K562 (cell line): ENCODE measurements around the gene TMEM86B. TPM values are rescaled to one million over a fixed set of nuclear protein-coding genes. Genes with fewer than 3 reads are reported as not detected.

Source experiments
- CHD1 ChIP-seq: fragments of 200-600 bp; sonication (generic); IDR thresholded peaks from one replicate; pipeline ENCODE4 v1.6.1; 2012; ENCODE audit warnings: mild to moderate bottlenecking, moderate library complexity, low read length, inconsistent platforms
- LARP7 ChIP-seq: fragments of 450-650 bp; IDR thresholded peaks from 2 replicates; pipeline ENCODE4 v1.6.1; 2016
- MIER1 ChIP-seq: fragments of 450-650 bp; IDR thresholded peaks from 2 replicates; pipeline ENCODE4 v1.6.1; 2016; ENCODE audit warnings: antibody characterized with exemption, mild to moderate bottlenecking, low read depth
- MXI1 ChIP-seq: IDR thresholded peaks from 2 replicates; pipeline ENCODE4 v1.6.1; 2011; ENCODE audit warnings: low read depth, mild to moderate bottlenecking, improper control_type of control experiment, low read length
- NFIC ChIP-seq: fragments of 450-650 bp; IDR thresholded peaks from 2 replicates; pipeline ENCODE4 v1.6.1; 2017; ENCODE audit warnings: mild to moderate bottlenecking, inconsistent platforms
- SETDB1 ChIP-seq: IDR thresholded peaks from one replicate; pipeline ENCODE4 v1.6.1; 2012; ENCODE audit warnings: low read length, control low read depth, inconsistent platforms
- SP2 ChIP-seq: IDR thresholded peaks from 2 replicates; pipeline ENCODE4 v1.6.1; 2011; ENCODE audit warnings: mild to moderate bottlenecking, low read depth, low read length, moderate library complexity; ENCODE audit not compliant: poor library complexity, severe bottlenecking; ENCODE audit errors: extremely low read depth
- XRCC5 ChIP-seq: fragments of 200-400 bp; formaldehyde crosslinking; IDR thresholded peaks from 2 replicates; pipeline ENCODE4 v1.6.1; 2017; ENCODE audit warnings: low read depth, mild to moderate bottlenecking, low read length
- ZNF57 ChIP-seq: fragments of 450-650 bp; formaldehyde crosslinking; IDR thresholded peaks from 2 replicates; pipeline ENCODE4 v1.4.0; 2020; ENCODE audit warnings: mild to moderate bottlenecking, moderate library complexity
- polyA plus RNA-seq, 8 experiments: library from polyadenylated mRNA; depleted of rRNA in 4 of 8; stranded (reverse) in 5 of 8; unstranded in 3 of 8; fragments of >200 nt; fragmentation: Nextera tagmentation in 2 of 8; fragmentation: Illumina TruSeq in 1 of 8; extraction: Ambion mirVana in 2 of 8; extraction: Trizol in 1 of 8; gene quantifications; 2 replicates each; pipeline versions ENCODE4 v1.2.1 to v1.2.3, GENCODE V29; 2011 to 2014; ENCODE audit warnings: inconsistent platforms in 1 of 8, missing spikeins in 1 of 8
- total RNA-seq, 7 experiments: library from RNA; depleted of rRNA in 6 of 7; stranded (reverse); fragments of >200 nt in 6 of 7; fragmentation: Illumina TruSeq in 2 of 7; extraction: Trizol in 2 of 7; gene quantifications; 2 replicates each; pipeline versions ENCODE4 v1.2.1 to v1.2.3, GENCODE V29; 2011 to 2021; ENCODE audit warnings: low replicate concordance in 1 of 7
- TF ChIP-seq, protein P1 (sequence below): fragments of 450-650 bp; IDR thresholded peaks from 2 replicates; pipeline ENCODE4 v1.6.1; 2017; ENCODE audit warnings: antibody characterized with exemption, mild to moderate bottlenecking
- TF ChIP-seq, protein P2 (sequence below): sonication (generic); formaldehyde crosslinking; IDR thresholded peaks from 2 replicates; pipeline ENCODE4 v1.9.0; 2022; ENCODE audit warnings: mild to moderate bottlenecking, missing genetic modification reagents
- TF ChIP-seq, protein P3 (sequence below), 2 experiments: fragments of 450-650 bp in 1 of 2; sonication (generic) in 1 of 2; formaldehyde crosslinking; conservative IDR thresholded peaks; 2 replicates each; pipeline versions ENCODE4 v1.4.0 to v1.8.1; 2020 to 2022; ENCODE audit warnings: mild to moderate bottlenecking in 1 of 2, missing genetic modification reagents in 1 of 2
- TF ChIP-seq, protein P4 (sequence below), 2 experiments: fragments of 450-650 bp; formaldehyde crosslinking in 1 of 2; IDR thresholded peaks; 2 replicates each; pipeline versions ENCODE4 v1.4.0 to v1.6.1; 2014 to 2020; ENCODE audit warnings: mild to moderate bottlenecking in 2 of 2, borderline replicate concordance in 1 of 2, low read depth in 1 of 2

Gene TMEM86B
- total and polyA plus RNA-seq, 9 of the 15 experiments (the other 6 are each of a cell fraction or from before 2014, with no cell fraction given) = 0.28 to 7.9 (median 2.1) TPM

DNA sequence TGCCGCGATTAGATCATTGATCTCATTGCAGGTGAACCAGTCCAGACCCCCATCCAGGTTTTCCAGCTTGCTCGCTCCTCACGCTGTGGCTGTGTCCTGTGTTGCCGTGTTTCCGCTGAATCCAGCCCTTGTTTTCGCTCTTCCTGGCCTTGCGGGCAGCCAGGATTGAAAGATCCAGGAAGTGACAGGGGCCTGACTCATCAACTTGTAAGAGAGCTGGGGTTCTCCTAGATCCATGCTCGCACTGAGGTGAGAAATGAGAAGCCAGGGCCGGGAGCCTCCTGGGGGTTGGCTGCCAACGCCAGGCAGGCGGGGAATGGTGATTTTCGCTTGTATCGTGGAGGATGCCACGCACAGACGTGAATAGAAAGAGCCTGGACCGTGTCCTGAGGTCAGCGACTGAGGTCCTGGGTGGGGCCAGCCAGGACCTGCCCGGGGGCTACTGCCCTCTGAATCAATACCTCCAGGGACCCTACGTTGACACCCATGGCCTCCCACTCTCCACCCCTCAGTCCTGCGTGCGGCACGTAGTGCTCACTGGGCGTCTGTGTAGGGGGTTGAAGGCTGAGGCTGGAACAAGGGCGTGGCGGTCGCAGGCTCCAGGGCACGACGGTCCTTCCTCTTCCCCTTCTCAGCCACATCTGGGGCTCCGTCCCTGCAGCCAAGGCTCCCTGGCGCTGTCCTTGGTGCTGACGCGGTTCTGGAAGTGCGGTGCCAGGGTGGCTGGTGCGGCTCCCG is 11.9 kb downstream of the TMEM86B start (continued):
- TF ChIP-seq, protein P1, sequence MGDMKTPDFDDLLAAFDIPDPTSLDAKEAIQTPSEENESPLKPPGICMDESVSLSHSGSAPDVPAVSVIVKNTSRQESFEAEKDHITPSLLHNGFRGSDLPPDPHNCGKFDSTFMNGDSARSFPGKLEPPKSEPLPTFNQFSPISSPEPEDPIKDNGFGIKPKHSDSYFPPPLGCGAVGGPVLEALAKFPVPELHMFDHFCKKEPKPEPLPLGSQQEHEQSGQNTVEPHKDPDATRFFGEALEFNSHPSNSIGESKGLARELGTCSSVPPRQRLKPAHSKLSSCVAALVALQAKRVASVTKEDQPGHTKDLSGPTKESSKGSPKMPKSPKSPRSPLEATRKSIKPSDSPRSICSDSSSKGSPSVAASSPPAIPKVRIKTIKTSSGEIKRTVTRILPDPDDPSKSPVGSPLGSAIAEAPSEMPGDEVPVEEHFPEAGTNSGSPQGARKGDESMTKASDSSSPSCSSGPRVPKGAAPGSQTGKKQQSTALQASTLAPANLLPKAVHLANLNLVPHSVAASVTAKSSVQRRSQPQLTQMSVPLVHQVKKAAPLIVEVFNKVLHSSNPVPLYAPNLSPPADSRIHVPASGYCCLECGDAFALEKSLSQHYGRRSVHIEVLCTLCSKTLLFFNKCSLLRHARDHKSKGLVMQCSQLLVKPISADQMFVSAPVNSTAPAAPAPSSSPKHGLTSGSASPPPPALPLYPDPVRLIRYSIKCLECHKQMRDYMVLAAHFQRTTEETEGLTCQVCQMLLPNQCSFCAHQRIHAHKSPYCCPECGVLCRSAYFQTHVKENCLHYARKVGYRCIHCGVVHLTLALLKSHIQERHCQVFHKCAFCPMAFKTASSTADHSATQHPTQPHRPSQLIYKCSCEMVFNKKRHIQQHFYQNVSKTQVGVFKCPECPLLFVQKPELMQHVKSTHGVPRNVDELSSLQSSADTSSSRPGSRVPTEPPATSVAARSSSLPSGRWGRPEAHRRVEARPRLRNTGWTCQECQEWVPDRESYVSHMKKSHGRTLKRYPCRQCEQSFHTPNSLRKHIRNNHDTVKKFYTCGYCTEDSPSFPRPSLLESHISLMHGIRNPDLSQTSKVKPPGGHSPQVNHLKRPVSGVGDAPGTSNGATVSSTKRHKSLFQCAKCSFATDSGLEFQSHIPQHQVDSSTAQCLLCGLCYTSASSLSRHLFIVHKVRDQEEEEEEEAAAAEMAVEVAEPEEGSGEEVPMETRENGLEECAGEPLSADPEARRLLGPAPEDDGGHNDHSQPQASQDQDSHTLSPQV = no peak; the same call in 1 of the 2 replicates
- TF ChIP-seq SP2 (no peak), SETDB1 (peak; percentile 69), NFIC (peak; percentile 59), MIER1 (peak; percentile 97), MXI1 (peak; percentile 87), LARP7 (no peak), ZNF57 (CRISPR knock-in tag) (no peak), CHD1 (peak; percentile 91), XRCC5 (peak; percentile 99)
- TF ChIP-seq, protein P2, sequence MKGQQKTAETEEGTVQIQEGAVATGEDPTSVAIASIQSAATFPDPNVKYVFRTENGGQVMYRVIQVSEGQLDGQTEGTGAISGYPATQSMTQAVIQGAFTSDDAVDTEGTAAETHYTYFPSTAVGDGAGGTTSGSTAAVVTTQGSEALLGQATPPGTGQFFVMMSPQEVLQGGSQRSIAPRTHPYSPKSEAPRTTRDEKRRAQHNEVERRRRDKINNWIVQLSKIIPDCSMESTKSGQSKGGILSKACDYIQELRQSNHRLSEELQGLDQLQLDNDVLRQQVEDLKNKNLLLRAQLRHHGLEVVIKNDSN (CRISPR knock-in tag) = peak; percentile 47; the same call in 1 of the 2 replicates
- TF ChIP-seq, protein P3, sequence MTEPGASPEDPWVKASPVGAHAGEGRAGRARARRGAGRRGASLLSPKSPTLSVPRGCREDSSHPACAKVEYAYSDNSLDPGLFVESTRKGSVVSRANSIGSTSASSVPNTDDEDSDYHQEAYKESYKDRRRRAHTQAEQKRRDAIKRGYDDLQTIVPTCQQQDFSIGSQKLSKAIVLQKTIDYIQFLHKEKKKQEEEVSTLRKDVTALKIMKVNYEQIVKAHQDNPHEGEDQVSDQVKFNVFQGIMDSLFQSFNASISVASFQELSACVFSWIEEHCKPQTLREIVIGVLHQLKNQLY (CRISPR knock-in tag; conservative IDR thresholded peaks at IDR 0.05) = peak; percentile 71 to 91; a peak in 2 of 4 replicates
- TF ChIP-seq, protein P4, sequence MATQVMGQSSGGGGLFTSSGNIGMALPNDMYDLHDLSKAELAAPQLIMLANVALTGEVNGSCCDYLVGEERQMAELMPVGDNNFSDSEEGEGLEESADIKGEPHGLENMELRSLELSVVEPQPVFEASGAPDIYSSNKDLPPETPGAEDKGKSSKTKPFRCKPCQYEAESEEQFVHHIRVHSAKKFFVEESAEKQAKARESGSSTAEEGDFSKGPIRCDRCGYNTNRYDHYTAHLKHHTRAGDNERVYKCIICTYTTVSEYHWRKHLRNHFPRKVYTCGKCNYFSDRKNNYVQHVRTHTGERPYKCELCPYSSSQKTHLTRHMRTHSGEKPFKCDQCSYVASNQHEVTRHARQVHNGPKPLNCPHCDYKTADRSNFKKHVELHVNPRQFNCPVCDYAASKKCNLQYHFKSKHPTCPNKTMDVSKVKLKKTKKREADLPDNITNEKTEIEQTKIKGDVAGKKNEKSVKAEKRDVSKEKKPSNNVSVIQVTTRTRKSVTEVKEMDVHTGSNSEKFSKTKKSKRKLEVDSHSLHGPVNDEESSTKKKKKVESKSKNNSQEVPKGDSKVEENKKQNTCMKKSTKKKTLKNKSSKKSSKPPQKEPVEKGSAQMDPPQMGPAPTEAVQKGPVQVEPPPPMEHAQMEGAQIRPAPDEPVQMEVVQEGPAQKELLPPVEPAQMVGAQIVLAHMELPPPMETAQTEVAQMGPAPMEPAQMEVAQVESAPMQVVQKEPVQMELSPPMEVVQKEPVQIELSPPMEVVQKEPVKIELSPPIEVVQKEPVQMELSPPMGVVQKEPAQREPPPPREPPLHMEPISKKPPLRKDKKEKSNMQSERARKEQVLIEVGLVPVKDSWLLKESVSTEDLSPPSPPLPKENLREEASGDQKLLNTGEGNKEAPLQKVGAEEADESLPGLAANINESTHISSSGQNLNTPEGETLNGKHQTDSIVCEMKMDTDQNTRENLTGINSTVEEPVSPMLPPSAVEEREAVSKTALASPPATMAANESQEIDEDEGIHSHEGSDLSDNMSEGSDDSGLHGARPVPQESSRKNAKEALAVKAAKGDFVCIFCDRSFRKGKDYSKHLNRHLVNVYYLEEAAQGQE (IDR thresholded peaks at IDR 0.05; ENCODE audit: borderline replicate concordance) = peak; percentile 100
- TF ChIP-seq, protein P4 (CRISPR knock-in tag; IDR thresholded peaks at IDR 0.05; ENCODE audit: low read depth) = peak; percentile 99
